WTC11 (cell line): ENCODE measurements around the gene UQCR11. TPM values are rescaled to one million over a fixed set of nuclear protein-coding genes. Genes with fewer than 3 reads are reported as not detected.

Experiments used
- ARID4B ChIP-seq: sonication (generic); formaldehyde crosslinking; IDR thresholded peaks from 2 replicates; pipeline ENCODE4 v1.8.0; 2023; ENCODE audit warnings: missing genetic modification reagents, mild to moderate bottlenecking, borderline replicate concordance
- ATF1 ChIP-seq: sonication (generic); formaldehyde crosslinking; IDR thresholded peaks from 2 replicates; pipeline ENCODE4 v1.8.1; 2023; ENCODE audit warnings: mild to moderate bottlenecking, moderate library complexity, missing genetic modification reagents
- ATF2 ChIP-seq: sonication (generic); formaldehyde crosslinking; IDR thresholded peaks from 2 replicates; pipeline ENCODE4 v1.8.1; 2022; ENCODE audit warnings: low read depth, missing genetic modification reagents, borderline replicate concordance
- CDX4 ChIP-seq: fragments of 250-450 bp; sonication (Bioruptor Pico); IDR thresholded peaks from 2 replicates; pipeline ENCODE4 v1.9.0; 2021; ENCODE audit warnings: moderate library complexity, mild to moderate bottlenecking, inconsistent platforms, borderline replicate concordance
- FOXJ3 ChIP-seq: sonication (generic); formaldehyde crosslinking; IDR thresholded peaks from 2 replicates; pipeline ENCODE4 v1.9.0; 2021; ENCODE audit warnings: missing genetic modification reagents, mild to moderate bottlenecking, borderline replicate concordance
- HMGXB4 ChIP-seq: sonication (generic); formaldehyde crosslinking; IDR thresholded peaks from 2 replicates; pipeline ENCODE4 v1.8.1; 2023; ENCODE audit warnings: mild to moderate bottlenecking, moderate library complexity, missing genetic modification reagents
- KAT7 ChIP-seq: sonication (generic); formaldehyde crosslinking; IDR thresholded peaks from 2 replicates; pipeline ENCODE4 v1.8.1; 2023; ENCODE audit warnings: missing genetic modification reagents, mild to moderate bottlenecking, borderline replicate concordance
- MYBL2 ChIP-seq: sonication (generic); formaldehyde crosslinking; IDR thresholded peaks from 2 replicates; pipeline ENCODE4 v1.8.1; 2023; ENCODE audit warnings: mild to moderate bottlenecking, moderate library complexity, missing genetic modification reagents
- NR2C2 ChIP-seq: sonication (generic); formaldehyde crosslinking; IDR thresholded peaks from 2 replicates; pipeline ENCODE4 v1.8.0; 2022; ENCODE audit warnings: mild to moderate bottlenecking, missing genetic modification reagents
- OVOL2 ChIP-seq: fragments of 250-450 bp; sonication (Bioruptor Pico); IDR thresholded peaks from 2 replicates; pipeline ENCODE4 v1.9.0; 2021; ENCODE audit warnings: mild to moderate bottlenecking, borderline replicate concordance
- PRDM15 ChIP-seq: sonication (generic); formaldehyde crosslinking; IDR thresholded peaks from 2 replicates; pipeline ENCODE4 v1.8.0; 2022; ENCODE audit warnings: missing genetic modification reagents
- RELA ChIP-seq: sonication (generic); formaldehyde crosslinking; IDR thresholded peaks from 2 replicates; pipeline ENCODE4 v1.8.1; 2022; ENCODE audit warnings: missing genetic modification reagents, mild to moderate bottlenecking, borderline replicate concordance
- TCF7 ChIP-seq: sonication (generic); formaldehyde crosslinking; IDR thresholded peaks from 2 replicates; pipeline ENCODE4 v1.8.0; 2022; ENCODE audit warnings: mild to moderate bottlenecking, low read depth, missing genetic modification reagents, moderate library complexity
- TP53 ChIP-seq: sonication (generic); formaldehyde crosslinking; IDR thresholded peaks from 2 replicates; pipeline ENCODE4 v1.8.1; 2023; ENCODE audit warnings: mild to moderate bottlenecking, missing genetic modification reagents
- ZBTB21 ChIP-seq: sonication (generic); formaldehyde crosslinking; IDR thresholded peaks from 2 replicates; pipeline ENCODE4 v1.8.1; 2023; ENCODE audit warnings: mild to moderate bottlenecking, missing genetic modification reagents, borderline replicate concordance
- ZNF232 ChIP-seq: sonication (generic); formaldehyde crosslinking; IDR thresholded peaks from 2 replicates; pipeline ENCODE4 v1.8.0; 2022; ENCODE audit warnings: mild to moderate bottlenecking, missing genetic modification reagents
- ZNF281 ChIP-seq: sonication (generic); formaldehyde crosslinking; IDR thresholded peaks from 2 replicates; pipeline ENCODE4 v1.8.0; 2023; ENCODE audit warnings: mild to moderate bottlenecking, missing genetic modification reagents
- ZNF532 ChIP-seq: fragments of 250-450 bp; sonication (Bioruptor Pico); IDR thresholded peaks from 2 replicates; pipeline ENCODE4 v1.9.0; 2021; ENCODE audit warnings: mild to moderate bottlenecking, borderline replicate concordance
- total RNA-seq: library from RNA; stranded (reverse); gene quantifications from 3 replicates; pipeline ENCODE4 v1.2.3, GENCODE V29; 2021

The UQCR11 gene
- total RNA-seq, 1 experiment from 2014 or later, result 198 TPM

- TF ChIP-seq ATF1 (CRISPR knock-in tag) (no peak), HMGXB4 (no peak), CDX4 (no peak), ARID4B (CRISPR knock-in tag) (no peak; the same call in 1 of the 2 replicates), ZNF281 (CRISPR knock-in tag) (no peak), MYBL2 (CRISPR knock-in tag) (no peak), TP53 (CRISPR knock-in tag) (no peak), FOXJ3 (CRISPR knock-in tag) (no peak), ZBTB21 (CRISPR knock-in tag) (no peak), OVOL2 (CRISPR knock-in tag) (no peak), PRDM15 (no peak), KAT7 (CRISPR knock-in tag) (no peak), ATF2 (no peak), TCF7 (CRISPR knock-in tag) (no peak), ZNF532 (CRISPR knock-in tag) (no peak), NR2C2 (CRISPR knock-in tag) (no peak), RELA (CRISPR knock-in tag) (no peak), ZNF232 (CRISPR knock-in tag) (no peak)
Observed at GRCh38 chr19:1605236-1606137, at the start of gene UQCR11 (continued).
